ENCODE measurements around the gene KMT2C. TPM values are rescaled to one million over a fixed set of nuclear protein-coding genes. Genes with fewer than 3 reads are reported as not detected.

Gene KMT2C
- total and polyA plus RNA-seq, 4 donors = 6.3 to 35.3 (median 19.3) TPM

DNA sequence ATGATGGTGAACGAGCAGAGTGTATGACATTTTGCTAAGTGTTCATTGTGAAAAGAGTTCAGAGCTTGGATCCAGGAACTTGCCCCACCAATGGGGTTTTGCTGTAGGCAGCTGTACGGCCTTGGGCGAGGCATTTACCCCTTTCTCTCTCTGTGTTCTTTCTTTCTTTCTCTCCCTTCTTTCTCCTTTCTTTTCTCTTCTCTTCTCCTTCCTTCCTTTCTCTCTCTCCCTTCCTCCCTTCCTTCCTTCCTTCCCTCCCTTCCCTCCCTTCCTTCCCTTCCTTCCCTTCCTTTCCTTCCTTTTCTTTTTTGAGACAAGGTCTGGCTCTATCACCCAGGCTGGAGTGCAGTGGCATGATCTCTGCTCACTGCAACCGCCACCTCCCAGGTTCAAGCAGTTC, 45.3 kb upstream of the KMT2C start:
- WGBS = 95% methylated on average over 4 of the region's 4 CpGs
- no peaks in the 10 kb centered on the region for H3K9me3 ChIP-seq (ENCODE audit: control insufficient read depth in 4 of 4, low read length in 3 of 4)
- H3K4me3 ChIP-seq (ENCODE audit: low read depth in 1 of 3, low read length in 3 of 3) = no peak overlapping the region
- no peak for DNase-seq (ENCODE audit: low spot score)
- no peaks in the 10 kb centered on the region for H3K36me3 ChIP-seq (ENCODE audit: control insufficient read depth in 4 of 4, insufficient read depth in 3 of 4, low read depth in 1 of 4, low read length in 3 of 4)
- no peak overlapping the region for H3K27ac ChIP-seq (ENCODE audit: low read depth in 1 of 2, low read length in 2 of 2)
- TF ChIP-seq FOXA1 (IDR thresholded peaks at IDR 0.05) (no peak), HNF4A (conservative IDR thresholded peaks at IDR 0.05) (no peak), CTCF (IDR thresholded peaks at IDR 0.05; ENCODE audit: low read depth, low read length, missing input control) (no peak)
- H3K4me1 ChIP-seq (ENCODE audit: control insufficient read depth in 4 of 4, insufficient read depth in 4 of 4, low read length in 3 of 4) = no peaks in the 10 kb centered on the region
- H3K9ac ChIP-seq (ENCODE audit: low read depth in 1 of 2, low read length in 2 of 2) = no peak overlapping the region
- H3K27me3 ChIP-seq (ENCODE audit: control insufficient read depth in 4 of 4, insufficient read depth in 4 of 4, low read length in 3 of 4) = no peaks in the 10 kb centered on the region

- no peak overlapping the region for H3K9ac ChIP-seq (ENCODE audit: low read depth in 1 of 2, low read length in 2 of 2)
- H3K4me3 ChIP-seq (ENCODE audit: low read depth in 1 of 3, low read length in 3 of 3) = no peak overlapping the region
Observed at GRCh38 chr7:152480664-152481063, 44.9 kb upstream of the KMT2C start.

More at GRCh38 chr7:152480664-152481063, 44.9 kb upstream of the KMT2C start:
- Histone ChIP-seq H3K27ac (ENCODE audit: low read depth in 1 of 2, low read length in 2 of 2) (no peak overlapping the region), H3K27me3 (ENCODE audit: control insufficient read depth in 4 of 4, insufficient read depth in 4 of 4, low read length in 3 of 4) (no peaks in the 10 kb centered on the region), H3K4me1 (ENCODE audit: control insufficient read depth in 4 of 4, insufficient read depth in 4 of 4, low read length in 3 of 4) (no peaks in the 10 kb centered on the region), H3K36me3 (ENCODE audit: control insufficient read depth in 4 of 4, insufficient read depth in 3 of 4, low read depth in 1 of 4, low read length in 3 of 4) (no peaks in the 10 kb centered on the region), H3K9me3 (ENCODE audit: control insufficient read depth in 4 of 4, low read length in 3 of 4) (no peaks in the 10 kb centered on the region)
- DNase-seq (ENCODE audit: low spot score) = no peak
- TF ChIP-seq MAX (IDR thresholded peaks at IDR 0.05) (no peak), TAF1 (conservative IDR thresholded peaks at IDR 0.05) (no peak), FOXA1 (IDR thresholded peaks at IDR 0.05) (no peak), SP1 (IDR thresholded peaks at IDR 0.05) (no peak), HNF4G (IDR thresholded peaks at IDR 0.05) (no peak), ZBTB33 (IDR thresholded peaks at IDR 0.05) (no peak), EGR1 (IDR thresholded peaks at IDR 0.05; ENCODE audit: low read depth in 2 of 2) (no peak), GABPA (IDR thresholded peaks at IDR 0.05 in 1 of 2, conservative IDR thresholded peaks at IDR 0.05 in 1 of 2) (no peak), JUND (IDR thresholded peaks at IDR 0.05) (no peak), REST (IDR thresholded peaks at IDR 0.05) (no peak), RAD21 (IDR thresholded peaks at IDR 0.05) (no peak), CTCF (IDR thresholded peaks at IDR 0.05; ENCODE audit: low read depth, low read length, missing input control) (no peak), RXRA (IDR thresholded peaks at IDR 0.05) (no peak), NR2F2 (IDR thresholded peaks at IDR 0.05) (no peak), FOXA2 (IDR thresholded peaks at IDR 0.05) (no peak), YY1 (IDR thresholded peaks at IDR 0.05) (no peak)
- TF ChIP-seq, protein P1, sequence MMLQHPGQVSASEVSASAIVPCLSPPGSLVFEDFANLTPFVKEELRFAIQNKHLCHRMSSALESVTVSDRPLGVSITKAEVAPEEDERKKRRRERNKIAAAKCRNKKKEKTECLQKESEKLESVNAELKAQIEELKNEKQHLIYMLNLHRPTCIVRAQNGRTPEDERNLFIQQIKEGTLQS (IDR thresholded peaks at IDR 0.05) = no peak
- 86% methylated on average over 4 of the region's 4 CpGs for WGBS

Measured in liver (tissue), 9 donors.